ENCODE results near the gene PDLIM3.
"Not testable (repeated sequence)": the region's sequence is repeated elsewhere in the genome, so short reads cannot be mapped to it uniquely, and the experiment has no call there.

The PDLIM3 gene

DNA sequence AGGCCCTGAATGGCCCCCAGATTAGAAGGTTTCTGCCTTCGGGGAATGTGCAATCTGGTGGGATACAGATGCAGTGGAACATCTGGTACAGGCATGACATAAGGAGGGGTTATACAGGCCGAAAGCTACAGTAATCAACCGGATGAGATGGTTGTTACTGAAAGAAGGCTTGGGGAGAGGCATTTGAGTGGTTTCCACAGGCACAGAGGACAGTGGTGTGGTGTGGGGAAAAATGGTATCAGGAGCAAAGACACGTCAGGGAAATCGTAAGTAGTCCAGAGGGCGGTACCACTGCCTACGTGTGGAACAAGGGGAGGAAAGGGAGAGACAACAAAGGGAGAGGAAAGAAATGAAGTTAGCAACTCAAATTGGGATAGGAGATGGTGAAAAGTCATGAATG is 3.0 kb downstream of the PDLIM3 start:
- TF ChIP-seq, protein P1, sequence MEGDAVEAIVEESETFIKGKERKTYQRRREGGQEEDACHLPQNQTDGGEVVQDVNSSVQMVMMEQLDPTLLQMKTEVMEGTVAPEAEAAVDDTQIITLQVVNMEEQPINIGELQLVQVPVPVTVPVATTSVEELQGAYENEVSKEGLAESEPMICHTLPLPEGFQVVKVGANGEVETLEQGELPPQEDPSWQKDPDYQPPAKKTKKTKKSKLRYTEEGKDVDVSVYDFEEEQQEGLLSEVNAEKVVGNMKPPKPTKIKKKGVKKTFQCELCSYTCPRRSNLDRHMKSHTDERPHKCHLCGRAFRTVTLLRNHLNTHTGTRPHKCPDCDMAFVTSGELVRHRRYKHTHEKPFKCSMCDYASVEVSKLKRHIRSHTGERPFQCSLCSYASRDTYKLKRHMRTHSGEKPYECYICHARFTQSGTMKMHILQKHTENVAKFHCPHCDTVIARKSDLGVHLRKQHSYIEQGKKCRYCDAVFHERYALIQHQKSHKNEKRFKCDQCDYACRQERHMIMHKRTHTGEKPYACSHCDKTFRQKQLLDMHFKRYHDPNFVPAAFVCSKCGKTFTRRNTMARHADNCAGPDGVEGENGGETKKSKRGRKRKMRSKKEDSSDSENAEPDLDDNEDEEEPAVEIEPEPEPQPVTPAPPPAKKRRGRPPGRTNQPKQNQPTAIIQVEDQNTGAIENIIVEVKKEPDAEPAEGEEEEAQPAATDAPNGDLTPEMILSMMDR (IDR thresholded peaks at IDR 0.05; ENCODE audit: insufficient read depth, low read length): no peak
- TF ChIP-seq SPI1 (IDR thresholded peaks at IDR 0.05; ENCODE audit: borderline replicate concordance, low read depth) (no peak), POLR2AphosphoS5 (IDR thresholded peaks at IDR 0.05; ENCODE audit: low read depth) (no peak), GABPA (IDR thresholded peaks at IDR 0.05; ENCODE audit: low read depth) (no peak), REST (IDR thresholded peaks at IDR 0.05; ENCODE audit: insufficient replicate concordance, low read depth) (no peak)
- H3K4me3 ChIP-seq (replicated peaks; ENCODE audit: insufficient read depth, low read length): no peak overlapping the region
- no peak overlapping the region for H3K27ac ChIP-seq (replicated peaks)
- peaks cover 40% of the 10 kb centered on the region for H3K27me3 ChIP-seq (ENCODE audit: insufficient read depth, poor library complexity, severe bottlenecking)
- DNase-seq (ENCODE audit: low read depth in 1 of 2, low spot score in 1 of 2): no peak

DNA sequence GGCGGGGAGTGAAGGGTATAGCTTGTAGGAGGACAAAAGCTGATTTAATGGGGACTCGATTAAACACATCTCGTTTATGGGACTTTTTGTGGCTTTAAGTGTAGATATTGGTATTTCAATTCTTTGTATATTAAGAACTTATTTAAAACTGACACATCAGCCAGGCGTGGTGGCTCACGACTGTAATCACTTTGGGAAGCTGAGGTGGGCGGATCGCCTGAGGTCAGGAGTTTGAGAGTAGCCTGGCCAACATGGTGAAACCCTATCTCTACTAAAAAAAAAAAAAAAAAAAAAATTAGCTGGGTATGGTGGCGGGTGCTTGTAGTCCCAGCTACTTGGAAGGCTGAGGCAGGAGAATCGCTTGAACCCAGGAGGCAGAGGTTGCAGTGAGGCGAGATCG is 3.7 kb downstream of the PDLIM3 start:
- not testable (repeated sequence) for DNase-seq (ENCODE audit: low read depth in 1 of 2, low spot score in 1 of 2); H3K4me3 ChIP-seq (replicated peaks; ENCODE audit: insufficient read depth, low read length); H3K27ac ChIP-seq (replicated peaks)
- H3K27me3 ChIP-seq (ENCODE audit: insufficient read depth, poor library complexity, severe bottlenecking): peaks cover 41% of the 10 kb centered on the region

GRCh38 chr4:185529413-185529812 is 5.9 kb downstream of the PDLIM3 start:
- TF ChIP-seq GABPA (IDR thresholded peaks at IDR 0.05; ENCODE audit: low read depth) (no peak), REST (IDR thresholded peaks at IDR 0.05; ENCODE audit: insufficient replicate concordance, low read depth) (no peak), POLR2AphosphoS5 (IDR thresholded peaks at IDR 0.05; ENCODE audit: low read depth) (no peak), SPI1 (IDR thresholded peaks at IDR 0.05; ENCODE audit: borderline replicate concordance, low read depth) (no peak)
- TF ChIP-seq, protein P1 (IDR thresholded peaks at IDR 0.05; ENCODE audit: insufficient read depth, low read length): no peak
- no peak overlapping the region for H3K27ac ChIP-seq (replicated peaks)
- H3K27me3 ChIP-seq (ENCODE audit: insufficient read depth, poor library complexity, severe bottlenecking): peaks cover 26% of the 10 kb centered on the region
- DNase-seq (ENCODE audit: low read depth in 1 of 2, low spot score in 1 of 2): no peak
- no peak overlapping the region for H3K4me3 ChIP-seq (replicated peaks; ENCODE audit: insufficient read depth, low read length)

DNA sequence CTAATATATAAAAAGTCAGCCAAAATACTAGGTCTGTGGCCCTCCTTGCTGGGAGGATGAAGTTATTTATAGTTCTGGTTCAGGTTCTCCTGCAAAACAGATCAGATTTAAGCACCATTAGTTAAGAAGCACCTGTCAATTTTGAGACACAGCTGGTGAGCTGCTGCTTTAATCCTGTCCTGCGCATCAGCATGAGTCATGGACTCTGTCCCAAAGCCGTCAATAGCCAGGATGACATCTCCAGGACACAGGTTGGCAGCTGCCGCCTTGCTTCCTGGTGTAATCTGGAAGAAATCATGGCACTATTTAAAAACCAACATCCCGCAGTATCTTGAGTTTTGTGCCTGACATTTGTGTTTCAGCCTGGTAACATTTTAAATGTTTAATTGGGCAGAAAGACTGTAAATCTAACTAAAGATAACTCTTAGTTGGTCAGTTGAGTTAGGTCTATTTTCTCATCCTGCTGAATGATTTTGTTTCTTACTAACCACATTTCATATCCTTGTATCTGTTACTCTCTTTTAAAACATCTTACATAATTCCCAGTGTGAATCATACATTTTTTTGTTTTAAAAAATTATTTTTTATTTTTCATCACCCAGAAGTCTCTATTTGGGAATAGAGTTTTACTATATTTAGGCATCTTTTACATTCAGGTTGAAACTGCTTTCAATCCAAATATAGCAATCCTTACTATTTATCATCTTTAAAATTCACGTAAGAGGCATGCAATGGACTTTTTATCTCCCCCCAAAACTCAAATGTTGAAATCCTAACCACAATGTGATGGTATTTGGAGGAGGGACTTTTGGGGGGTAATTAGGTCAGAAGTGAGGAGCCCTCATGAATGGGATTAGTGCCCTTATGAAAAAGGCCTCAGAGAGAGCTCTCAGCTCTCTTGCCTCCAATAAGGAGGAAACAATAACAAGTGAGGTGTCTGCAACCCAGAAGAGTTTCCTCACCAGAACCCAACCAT is 10.1 kb downstream of the PDLIM3 start:
- TF ChIP-seq, protein P1 (IDR thresholded peaks at IDR 0.05; ENCODE audit: insufficient read depth, low read length): no peak
- TF ChIP-seq REST (IDR thresholded peaks at IDR 0.05; ENCODE audit: insufficient replicate concordance, low read depth) (no peak), POLR2AphosphoS5 (IDR thresholded peaks at IDR 0.05; ENCODE audit: low read depth) (no peak), SPI1 (IDR thresholded peaks at IDR 0.05; ENCODE audit: borderline replicate concordance, low read depth) (no peak), GABPA (IDR thresholded peaks at IDR 0.05; ENCODE audit: low read depth) (no peak)
- Histone ChIP-seq H3K4me3 (replicated peaks; ENCODE audit: insufficient read depth, low read length) (no peak overlapping the region), H3K27me3 (ENCODE audit: insufficient read depth, poor library complexity, severe bottlenecking) (peaks cover 6% of the 10 kb centered on the region), H3K27ac (replicated peaks) (no peak overlapping the region)
- DNase-seq (ENCODE audit: low read depth in 1 of 2, low spot score in 1 of 2): no peak
